ENCODE results near the gene FXYD5. TPM values are rescaled to one million over a fixed set of nuclear protein-coding genes. Genes with fewer than 3 reads are reported as not detected.

The FXYD5 gene
- total RNA-seq, 1 experiment from 2014 or later: 33.6 TPM

DNA sequence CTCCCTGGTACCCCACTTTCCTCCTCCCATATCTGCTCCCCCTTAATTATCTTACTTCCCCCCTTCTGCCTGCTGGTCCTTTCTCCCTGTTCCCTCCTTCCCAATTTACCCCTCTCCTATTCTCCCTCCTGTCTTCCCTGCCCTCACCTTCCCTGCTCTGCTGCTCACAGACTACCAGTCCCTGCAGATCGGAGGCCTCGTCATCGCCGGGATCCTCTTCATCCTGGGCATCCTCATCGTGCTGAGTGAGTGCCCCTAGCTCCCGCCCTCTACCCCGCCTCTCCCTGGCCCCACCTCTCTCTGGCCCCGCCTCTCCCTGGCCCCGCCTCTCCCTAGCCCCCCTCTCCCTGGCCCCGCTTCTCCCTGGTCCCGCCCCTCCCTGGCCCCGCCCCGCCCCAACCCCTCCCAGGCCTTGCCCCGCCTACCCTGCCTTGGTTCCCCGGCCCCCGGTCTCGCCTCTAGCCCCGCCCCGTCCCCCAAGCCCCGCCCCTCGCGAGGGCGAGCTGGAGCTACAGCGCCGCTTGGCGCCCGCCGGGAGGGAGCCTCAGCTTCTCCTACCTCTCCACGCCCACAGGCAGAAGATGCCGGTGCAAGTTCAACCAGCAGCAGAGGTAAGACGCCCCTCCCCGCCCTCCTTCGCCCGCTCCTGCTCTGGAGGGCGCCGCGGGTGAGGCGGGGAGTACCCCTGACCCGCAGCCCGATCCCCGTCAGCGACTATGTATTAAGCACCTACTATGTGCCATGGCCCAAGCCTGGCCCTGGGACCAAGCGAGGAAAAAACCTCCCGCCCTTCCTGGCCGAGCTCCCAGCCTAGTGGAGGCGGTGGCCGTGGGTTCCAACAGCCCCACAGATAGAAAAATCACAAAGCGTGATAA lies 13.3 kb upstream of the FXYD5 start:
- BruUV-seq (replicated peaks): no TSS peak
- Histone ChIP-seq H3K36me3 (ENCODE audit: control insufficient read depth, insufficient read depth, low read length) (no peaks in the 10 kb centered on the region; the same call in none of the 2 replicates), H3K4me3 (ENCODE audit: low read depth in 2 of 2, low read length in 2 of 2) (peak overlapping the region; percentile 12 to 29; a peak in 3 of 4 replicates), H3K27me3 (ENCODE audit: control insufficient read depth, insufficient read depth, low read length) (peaks cover 19% of the 10 kb centered on the region), H3K27ac (ENCODE audit: low read length) (no peak overlapping the region), H3K4me1 (ENCODE audit: control insufficient read depth, insufficient read depth, low read length) (peaks cover 13% of the 10 kb centered on the region), H3K9me3 (ENCODE audit: control insufficient read depth, insufficient read depth, low read depth, low read length) (no peaks in the 10 kb centered on the region)
- TF ChIP-seq SIN3A (IDR thresholded peaks at IDR 0.05; ENCODE audit: borderline replicate concordance, insufficient read depth, low read depth, low read length): no peak
- TF ChIP-seq, protein P1, sequence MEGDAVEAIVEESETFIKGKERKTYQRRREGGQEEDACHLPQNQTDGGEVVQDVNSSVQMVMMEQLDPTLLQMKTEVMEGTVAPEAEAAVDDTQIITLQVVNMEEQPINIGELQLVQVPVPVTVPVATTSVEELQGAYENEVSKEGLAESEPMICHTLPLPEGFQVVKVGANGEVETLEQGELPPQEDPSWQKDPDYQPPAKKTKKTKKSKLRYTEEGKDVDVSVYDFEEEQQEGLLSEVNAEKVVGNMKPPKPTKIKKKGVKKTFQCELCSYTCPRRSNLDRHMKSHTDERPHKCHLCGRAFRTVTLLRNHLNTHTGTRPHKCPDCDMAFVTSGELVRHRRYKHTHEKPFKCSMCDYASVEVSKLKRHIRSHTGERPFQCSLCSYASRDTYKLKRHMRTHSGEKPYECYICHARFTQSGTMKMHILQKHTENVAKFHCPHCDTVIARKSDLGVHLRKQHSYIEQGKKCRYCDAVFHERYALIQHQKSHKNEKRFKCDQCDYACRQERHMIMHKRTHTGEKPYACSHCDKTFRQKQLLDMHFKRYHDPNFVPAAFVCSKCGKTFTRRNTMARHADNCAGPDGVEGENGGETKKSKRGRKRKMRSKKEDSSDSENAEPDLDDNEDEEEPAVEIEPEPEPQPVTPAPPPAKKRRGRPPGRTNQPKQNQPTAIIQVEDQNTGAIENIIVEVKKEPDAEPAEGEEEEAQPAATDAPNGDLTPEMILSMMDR (IDR thresholded peaks at IDR 0.05): peak; percentile 79
- ATAC-seq (peak; percentile 78), DNase-seq (ENCODE audit: low read depth, low spot score) (no peak)
- in situ Hi-C loops (cut with HindIII; ENCODE audit: low pct_unique_long_range_greater_than_20kb, low sequenced_read_pairs): no loop called here
- CTCF ChIA-PET: interaction anchor here (0.5 to 1.4 kb wide), 8 partner anchors 13 to 146 kb away, joined by 3 to 14 read pairs (median 4); partner anchors contain the start of gene FXYD5
- intact Hi-C loops (cut with micrococcal nuclease; ENCODE audit: unreplicated experiment): no loop called here
- POLR2A ChIA-PET: interaction anchor here (0.5 to 0.6 kb wide), 2 partner anchors 10 to 133 kb away, joined by 3 read pairs; no protein-coding TSS in a partner anchor

DNA sequence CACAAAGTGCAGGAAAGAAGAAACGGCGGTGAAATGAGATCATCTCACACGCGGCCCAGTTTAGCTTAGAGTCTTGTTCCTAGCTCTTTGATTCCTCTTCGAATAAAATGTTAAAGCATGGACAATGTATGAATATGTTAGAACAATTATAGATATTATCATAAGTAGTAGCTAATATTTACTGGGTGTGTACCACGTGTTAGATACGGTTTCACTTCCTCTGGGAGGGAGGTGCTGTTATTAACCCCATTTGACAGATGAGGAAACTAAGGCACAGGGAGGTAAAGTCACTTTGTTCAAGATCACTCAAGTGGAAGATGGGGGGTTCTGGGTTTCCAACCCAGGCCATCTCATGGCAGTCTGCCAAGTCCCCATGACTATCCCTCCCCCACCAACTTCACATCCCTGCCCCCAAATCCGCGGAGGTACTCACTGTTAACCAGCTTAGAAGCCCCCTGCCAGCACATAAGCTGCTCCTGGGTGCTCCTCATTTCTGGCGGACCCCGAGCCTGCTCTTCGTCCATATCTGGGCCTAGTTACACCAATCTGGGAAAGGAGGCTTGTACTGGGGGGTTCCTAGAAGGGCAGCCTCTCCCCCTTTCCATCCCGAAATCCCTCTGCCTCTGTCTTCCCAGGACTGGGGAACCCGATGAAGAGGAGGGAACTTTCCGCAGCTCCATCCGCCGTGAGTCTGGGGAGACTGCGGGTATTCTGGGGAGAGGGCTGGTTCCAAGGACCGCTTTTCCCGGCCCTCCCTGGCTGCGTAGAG lies 12.5 kb upstream of the FXYD5 start:
- TF ChIP-seq, protein P1 (IDR thresholded peaks at IDR 0.05): no peak
- TF ChIP-seq TCF7L2 (IDR thresholded peaks at IDR 0.05; ENCODE audit: low read depth, low read length) (no peak), SIN3A (IDR thresholded peaks at IDR 0.05; ENCODE audit: borderline replicate concordance, insufficient read depth, low read depth, low read length) (no peak), POLR2AphosphoS5 (IDR thresholded peaks at IDR 0.05; ENCODE audit: low read depth, low read length) (no peak)
- TF ChIP-seq, protein P2, sequence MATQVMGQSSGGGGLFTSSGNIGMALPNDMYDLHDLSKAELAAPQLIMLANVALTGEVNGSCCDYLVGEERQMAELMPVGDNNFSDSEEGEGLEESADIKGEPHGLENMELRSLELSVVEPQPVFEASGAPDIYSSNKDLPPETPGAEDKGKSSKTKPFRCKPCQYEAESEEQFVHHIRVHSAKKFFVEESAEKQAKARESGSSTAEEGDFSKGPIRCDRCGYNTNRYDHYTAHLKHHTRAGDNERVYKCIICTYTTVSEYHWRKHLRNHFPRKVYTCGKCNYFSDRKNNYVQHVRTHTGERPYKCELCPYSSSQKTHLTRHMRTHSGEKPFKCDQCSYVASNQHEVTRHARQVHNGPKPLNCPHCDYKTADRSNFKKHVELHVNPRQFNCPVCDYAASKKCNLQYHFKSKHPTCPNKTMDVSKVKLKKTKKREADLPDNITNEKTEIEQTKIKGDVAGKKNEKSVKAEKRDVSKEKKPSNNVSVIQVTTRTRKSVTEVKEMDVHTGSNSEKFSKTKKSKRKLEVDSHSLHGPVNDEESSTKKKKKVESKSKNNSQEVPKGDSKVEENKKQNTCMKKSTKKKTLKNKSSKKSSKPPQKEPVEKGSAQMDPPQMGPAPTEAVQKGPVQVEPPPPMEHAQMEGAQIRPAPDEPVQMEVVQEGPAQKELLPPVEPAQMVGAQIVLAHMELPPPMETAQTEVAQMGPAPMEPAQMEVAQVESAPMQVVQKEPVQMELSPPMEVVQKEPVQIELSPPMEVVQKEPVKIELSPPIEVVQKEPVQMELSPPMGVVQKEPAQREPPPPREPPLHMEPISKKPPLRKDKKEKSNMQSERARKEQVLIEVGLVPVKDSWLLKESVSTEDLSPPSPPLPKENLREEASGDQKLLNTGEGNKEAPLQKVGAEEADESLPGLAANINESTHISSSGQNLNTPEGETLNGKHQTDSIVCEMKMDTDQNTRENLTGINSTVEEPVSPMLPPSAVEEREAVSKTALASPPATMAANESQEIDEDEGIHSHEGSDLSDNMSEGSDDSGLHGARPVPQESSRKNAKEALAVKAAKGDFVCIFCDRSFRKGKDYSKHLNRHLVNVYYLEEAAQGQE (IDR thresholded peaks at IDR 0.05; ENCODE audit: insufficient read depth in 1 of 2, low read depth in 2 of 2, low read length in 1 of 2): no peak
- ChIA-PET CTCF (interaction anchor here (0.6 to 1.4 kb wide), 6 partner anchors 11 to 370 kb away, joined by 3 to 9 read pairs (median 7); no protein-coding TSS in a partner anchor), POLR2A (interaction anchor here (0.5 to 0.6 kb wide), 2 partner anchors 9 to 134 kb away, joined by 3 read pairs; no protein-coding TSS in a partner anchor)
- Histone ChIP-seq H3K4me1 (ENCODE audit: control insufficient read depth, insufficient read depth, low read length) (peaks cover 13% of the 10 kb centered on the region), H3K4me3 (ENCODE audit: low read depth in 2 of 2, low read length in 2 of 2) (peak overlapping the region; percentile 6 to 31; a peak in 2 of 4 replicates), H3K36me3 (ENCODE audit: control insufficient read depth, insufficient read depth, low read length) (no peaks in the 10 kb centered on the region; the same call in none of the 2 replicates), H3K9me3 (ENCODE audit: control insufficient read depth, insufficient read depth, low read depth, low read length) (no peaks in the 10 kb centered on the region), H3K27ac (ENCODE audit: low read length) (no peak overlapping the region), H3K27me3 (ENCODE audit: control insufficient read depth, insufficient read depth, low read length) (peaks cover 19% of the 10 kb centered on the region)
- ATAC-seq (no peak), DNase-seq (ENCODE audit: low read depth, low spot score) (no peak)
- intact Hi-C loops (cut with micrococcal nuclease; ENCODE audit: unreplicated experiment) (no loop called here), in situ Hi-C loops (cut with HindIII; ENCODE audit: low pct_unique_long_range_greater_than_20kb, low sequenced_read_pairs) (no loop called here)
- BruUV-seq (replicated peaks): no TSS peak
